HCT116 (cell line): ENCODE measurements around the gene OTOP3.

Experiments
- CTCF ChIP-seq, 3 experiments: fragments of 200-600 bp in 1 of 3; sonication (generic) in 1 of 3; IDR thresholded peaks in 2 of 3; conservative IDR thresholded peaks in 1 of 3; 2 replicates each; pipeline ENCODE4 v1.5.1; 2012 to 2017; ENCODE audit warnings: low read depth in 2 of 3, low read length in 2 of 3, antibody characterized with exemption in 1 of 3, borderline replicate concordance in 1 of 3, control low read depth in 1 of 3, mild to moderate bottlenecking in 1 of 3, mixed read lengths in 1 of 3, mixed run types in 1 of 3, moderate library complexity in 1 of 3; ENCODE audit not compliant: insufficient read depth in 1 of 3
- EZH2 ChIP-seq: fragments of 200-600 bp; sonication (generic); IDR thresholded peaks from 2 replicates; pipeline ENCODE4 v1.6.1; 2017; ENCODE audit warnings: antibody characterized with exemption, mixed run types
- EZH2phosphoT487 ChIP-seq: fragments of 200-600 bp; IDR thresholded peaks from 2 replicates; pipeline ENCODE4 v1.6.1; 2018; ENCODE audit warnings: antibody characterized with exemption, borderline replicate concordance
- FOSL1 ChIP-seq: IDR thresholded peaks from 2 replicates; pipeline ENCODE4 v1.6.1; 2012; ENCODE audit warnings: low read depth
- POLR2A ChIP-seq: IDR thresholded peaks from 2 replicates; pipeline ENCODE4 v1.7.0; 2011; ENCODE audit warnings: borderline replicate concordance; ENCODE audit not compliant: insufficient read depth, insufficient read length; ENCODE audit errors: extremely low read depth
- ZNF274 ChIP-seq: fragments of 200-500 bp; sonication (Bioruptor generic); IDR thresholded peaks from 2 replicates; pipeline ENCODE4 v1.6.1; 2014; ENCODE audit warnings: mild to moderate bottlenecking, low read depth, low read length, inconsistent platforms
- TF ChIP-seq, protein P1 (sequence below): IDR thresholded peaks from 2 replicates; pipeline ENCODE4 v1.6.1; 2012
- TF ChIP-seq, protein P2 (sequence below): IDR thresholded peaks from 2 replicates; pipeline ENCODE4 v1.6.1; 2012

GRCh38 chr17:74922172-74922571 lies 13.5 kb upstream of the OTOP3 start:
- no peak for TF ChIP-seq CTCF (IDR thresholded peaks at IDR 0.05 in 2 of 3, conservative IDR thresholded peaks at IDR 0.05 in 1 of 3; ENCODE audit: borderline replicate concordance in 1 of 3, insufficient read depth in 1 of 3, low read depth in 2 of 3, low read length in 2 of 3)
- no peak for TF ChIP-seq POLR2A
- no peak for TF ChIP-seq EZH2phosphoT487
- TF ChIP-seq, protein P1, sequence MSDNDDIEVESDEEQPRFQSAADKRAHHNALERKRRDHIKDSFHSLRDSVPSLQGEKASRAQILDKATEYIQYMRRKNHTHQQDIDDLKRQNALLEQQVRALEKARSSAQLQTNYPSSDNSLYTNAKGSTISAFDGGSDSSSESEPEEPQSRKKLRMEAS = no peak
- TF ChIP-seq FOSL1 = no peak
- no peak for TF ChIP-seq EZH2
- TF ChIP-seq, protein P2, sequence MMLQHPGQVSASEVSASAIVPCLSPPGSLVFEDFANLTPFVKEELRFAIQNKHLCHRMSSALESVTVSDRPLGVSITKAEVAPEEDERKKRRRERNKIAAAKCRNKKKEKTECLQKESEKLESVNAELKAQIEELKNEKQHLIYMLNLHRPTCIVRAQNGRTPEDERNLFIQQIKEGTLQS = no peak
- TF ChIP-seq ZNF274 = no peak
